HCT116 (cell line): ENCODE results near the gene COL18A1. TPM values are rescaled to one million over a fixed set of nuclear protein-coding genes. Genes with fewer than 3 reads are reported as not detected.

ENCODE experiments used
- ATAC-seq: fragments of 200-7000 bp; cut with Tn5 transposase; 2 replicates; pipeline ENCODE4 v1.9.1; 2020; ENCODE audit warnings: mild to moderate bottlenecking, moderate library complexity
- BruUV-seq: library from RNA; stranded (reverse); fragments of 400-500 nt; replicated peaks from 2 replicates; lab custom pipeline; 2021; lab: Mats Ljungman, UMichigan
- CTCF ChIA-PET: fragments of 300-600 bp; sonication (Branson Sonifier 250); formaldehyde crosslinking; loops from one replicate; lab custom pipeline; 2021; ENCODE audit warnings: antibody characterized with exemption; lab: Charles Lee
- POLR2A ChIA-PET: fragments of 300-600, 350-600 bp; sonication (Branson Sonifier 250); formaldehyde crosslinking; loops from one replicate; lab custom pipeline; 2021; ENCODE audit warnings: antibody characterized with exemption; lab: Charles Lee
- RAD21 ChIA-PET, 2 experiments: fragments of 300-600 bp; sonication (Branson Sonifier 250); formaldehyde crosslinking; loops; one replicate each; lab custom pipeline; 2023; ENCODE audit warnings: low total read pairs in 2 of 2; ENCODE audit not compliant: uncharacterized antibody in 2 of 2, unreplicated experiment in 2 of 2, low non-redundant PET in 1 of 2; lab: Charles Lee
- DNase-seq: peaks from one replicate; pipeline ENCODE4 v3.0.0-alpha.2; 2010; ENCODE audit warnings: low read depth, low spot score
- H2AFZ ChIP-seq: fragments of 200-600 bp; shearing (Covaris generic), sonication (generic); 2 replicates; pipeline ENCODE4 v1.6.1; 2017; ENCODE audit warnings: low read depth, mixed run types, mixed read lengths, antibody characterized with exemption, low read length; ENCODE audit not compliant: poor library complexity, severe bottlenecking
- H3K27ac ChIP-seq: 2 replicates; pipeline ENCODE4 v1.5.1; 2012; ENCODE audit warnings: low read depth, low read length
- H3K27me3 ChIP-seq: fragments of 200-600 bp; sonication (generic); 2 replicates; pipeline ENCODE4 v1.6.1; 2016; ENCODE audit warnings: mixed run types, low read length, mixed read lengths; ENCODE audit not compliant: insufficient read depth
- H3K36me3 ChIP-seq, 2 experiments: fragments of 200-500 bp in 1 of 2; fragments of 200-600 bp in 1 of 2; sonication (Bioruptor generic) in 1 of 2; sonication (generic) in 1 of 2; 2 replicates each; pipeline versions ENCODE4 v1.5.1 to v1.6.1; 2014 to 2016; ENCODE audit warnings: low read length in 2 of 2, inconsistent platforms in 1 of 2, mixed read lengths in 1 of 2, mixed run types in 1 of 2; ENCODE audit not compliant: insufficient read depth in 2 of 2, control insufficient read depth in 1 of 2
- H3K4me1 ChIP-seq, 2 experiments: fragments of 200-600 bp in 1 of 2; sonication (generic) in 1 of 2; 2 replicates each; pipeline versions ENCODE4 v1.5.1 to v1.6.1; 2012 to 2017; ENCODE audit warnings: low read length in 2 of 2, inconsistent platforms in 1 of 2, mild to moderate bottlenecking in 1 of 2, mixed read lengths in 1 of 2, mixed run types in 1 of 2, moderate library complexity in 1 of 2; ENCODE audit not compliant: insufficient read depth in 2 of 2, control insufficient read depth in 1 of 2
- H3K4me2 ChIP-seq: fragments of 200-600 bp; sonication (generic); 2 replicates; pipeline ENCODE4 v1.6.1; 2017; ENCODE audit warnings: mixed run types, low read length, mixed read lengths
- H3K4me3 ChIP-seq, 2 experiments: fragments of 200-600 bp in 1 of 2; sonication (generic) in 1 of 2; replicated peaks in 1 of 2; 2 replicates each; pipeline ENCODE4 v1.5.1; 2011 to 2016; ENCODE audit warnings: low read length in 2 of 2, control low read depth in 1 of 2, low read depth in 1 of 2, mild to moderate bottlenecking in 1 of 2, mixed read lengths in 1 of 2, mixed run types in 1 of 2
- H3K79me2 ChIP-seq: fragments of 200-600 bp; sonication (generic); 2 replicates; pipeline ENCODE4 v1.6.1; 2017; ENCODE audit warnings: mild to moderate bottlenecking, mixed run types, low read length, moderate library complexity, mixed read lengths; ENCODE audit not compliant: insufficient read depth
- H3K9ac ChIP-seq: fragments of 200-600 bp; sonication (generic); 2 replicates; pipeline ENCODE4 v1.6.1; 2016; ENCODE audit warnings: low read length, mixed read lengths
- H3K9me2 ChIP-seq: fragments of 200-600 bp; sonication (generic), shearing (Covaris generic); 2 replicates; pipeline ENCODE4 v1.6.1; 2017; ENCODE audit warnings: mixed run types, mild to moderate bottlenecking, moderate library complexity; ENCODE audit not compliant: insufficient read depth
- H3K9me3 ChIP-seq, 2 experiments: fragments of 200-500 bp in 1 of 2; fragments of 200-600 bp in 1 of 2; sonication (Bioruptor generic) in 1 of 2; sonication (generic) in 1 of 2; 2 replicates each; pipeline ENCODE4 v1.6.1; 2014 to 2017; ENCODE audit warnings: low read length in 2 of 2, mixed read lengths in 2 of 2, inconsistent platforms in 1 of 2, low read depth in 1 of 2, mild to moderate bottlenecking in 1 of 2, mixed run types in 1 of 2, moderate library complexity in 1 of 2; ENCODE audit not compliant: control insufficient read depth in 1 of 2, insufficient read depth in 1 of 2
- H4K20me1 ChIP-seq: fragments of 200-600 bp; sonication (generic), shearing (Covaris generic); 2 replicates; pipeline ENCODE4 v1.6.1; 2017; ENCODE audit warnings: mixed run types, mild to moderate bottlenecking, moderate library complexity; ENCODE audit not compliant: insufficient read depth
- CBX3 ChIP-seq: IDR thresholded peaks from 2 replicates; pipeline ENCODE4 v1.6.1; 2012; ENCODE audit warnings: low read depth
- CEBPB ChIP-seq: IDR thresholded peaks from 2 replicates; pipeline ENCODE4 v1.6.1; 2012; ENCODE audit warnings: low read depth
- ELF1 ChIP-seq: IDR thresholded peaks from 2 replicates; pipeline ENCODE4 v1.6.1; 2012; ENCODE audit warnings: low read depth, borderline replicate concordance
- EZH2 ChIP-seq: fragments of 200-600 bp; sonication (generic); IDR thresholded peaks from 2 replicates; pipeline ENCODE4 v1.6.1; 2017; ENCODE audit warnings: antibody characterized with exemption, mixed run types
- EZH2phosphoT487 ChIP-seq: fragments of 200-600 bp; IDR thresholded peaks from 2 replicates; pipeline ENCODE4 v1.6.1; 2018; ENCODE audit warnings: antibody characterized with exemption, borderline replicate concordance
- FOSL1 ChIP-seq: IDR thresholded peaks from 2 replicates; pipeline ENCODE4 v1.6.1; 2012; ENCODE audit warnings: low read depth
- JUND ChIP-seq: IDR thresholded peaks from 2 replicates; pipeline ENCODE4 v1.6.1; 2012
- POLR2A ChIP-seq: IDR thresholded peaks from 2 replicates; pipeline ENCODE4 v1.7.0; 2011; ENCODE audit warnings: borderline replicate concordance; ENCODE audit not compliant: insufficient read depth, insufficient read length; ENCODE audit errors: extremely low read depth
- RAD21 ChIP-seq: IDR thresholded peaks from 2 replicates; pipeline ENCODE4 v1.6.1; 2012; ENCODE audit warnings: low read depth, mild to moderate bottlenecking
- SIN3A ChIP-seq: IDR thresholded peaks from 2 replicates; pipeline ENCODE4 v1.6.1; 2012; ENCODE audit warnings: low read depth
- SP1 ChIP-seq: IDR thresholded peaks from 2 replicates; pipeline ENCODE4 v1.6.1; 2012; ENCODE audit warnings: low read depth
- TCF7L2 ChIP-seq: IDR thresholded peaks from 2 replicates; pipeline ENCODE4 v1.7.0; 2011; ENCODE audit warnings: borderline replicate concordance, inconsistent platforms; ENCODE audit not compliant: insufficient read depth, insufficient read length; ENCODE audit errors: extremely low read depth
- YY1 ChIP-seq: IDR thresholded peaks from 2 replicates; pipeline ENCODE4 v1.6.1; 2011; ENCODE audit warnings: low read length, low read depth, moderate library complexity, mild to moderate bottlenecking; ENCODE audit not compliant: insufficient replicate concordance; ENCODE audit errors: extremely low read depth
- intact Hi-C: fragments of 100-400 bp; cut with micrococcal nuclease; formaldehyde crosslinking; loops from 2 replicates; pipeline ENCODE4 v1.10.0; 2022
- total RNA-seq: library from RNA; stranded (reverse); gene quantifications from one replicate; pipeline ENCODE4 v1.2.1, GENCODE V29; 2021; ENCODE audit not compliant: unreplicated experiment
- TF ChIP-seq, protein P1 (sequence below), 3 experiments: fragments of 200-600 bp in 1 of 3; sonication (generic) in 1 of 3; IDR thresholded peaks in 2 of 3; conservative IDR thresholded peaks in 1 of 3; 2 replicates each; pipeline ENCODE4 v1.5.1; 2012 to 2017; ENCODE audit warnings: low read depth in 2 of 3, low read length in 2 of 3, antibody characterized with exemption in 1 of 3, borderline replicate concordance in 1 of 3, control low read depth in 1 of 3, mild to moderate bottlenecking in 1 of 3, mixed read lengths in 1 of 3, mixed run types in 1 of 3, moderate library complexity in 1 of 3; ENCODE audit not compliant: insufficient read depth in 1 of 3
- TF ChIP-seq, protein P2 (sequence below): IDR thresholded peaks from 2 replicates; pipeline ENCODE4 v1.6.1; 2012
- TF ChIP-seq, protein P3 (sequence below): IDR thresholded peaks from 2 replicates; pipeline ENCODE4 v1.6.1; 2012; ENCODE audit warnings: low read depth
- TF ChIP-seq, protein P4 (sequence below): IDR thresholded peaks from 2 replicates; pipeline ENCODE4 v1.6.1; 2012
- TF ChIP-seq, protein P5 (sequence below): IDR thresholded peaks from 2 replicates; pipeline ENCODE4 v1.6.1; 2011; ENCODE audit warnings: mild to moderate bottlenecking, low read length, moderate library complexity; ENCODE audit not compliant: insufficient replicate concordance; ENCODE audit errors: extremely low read depth

The COL18A1 gene
- total RNA-seq, 1 experiment from 2014 or later, result 59.5 TPM

DNA sequence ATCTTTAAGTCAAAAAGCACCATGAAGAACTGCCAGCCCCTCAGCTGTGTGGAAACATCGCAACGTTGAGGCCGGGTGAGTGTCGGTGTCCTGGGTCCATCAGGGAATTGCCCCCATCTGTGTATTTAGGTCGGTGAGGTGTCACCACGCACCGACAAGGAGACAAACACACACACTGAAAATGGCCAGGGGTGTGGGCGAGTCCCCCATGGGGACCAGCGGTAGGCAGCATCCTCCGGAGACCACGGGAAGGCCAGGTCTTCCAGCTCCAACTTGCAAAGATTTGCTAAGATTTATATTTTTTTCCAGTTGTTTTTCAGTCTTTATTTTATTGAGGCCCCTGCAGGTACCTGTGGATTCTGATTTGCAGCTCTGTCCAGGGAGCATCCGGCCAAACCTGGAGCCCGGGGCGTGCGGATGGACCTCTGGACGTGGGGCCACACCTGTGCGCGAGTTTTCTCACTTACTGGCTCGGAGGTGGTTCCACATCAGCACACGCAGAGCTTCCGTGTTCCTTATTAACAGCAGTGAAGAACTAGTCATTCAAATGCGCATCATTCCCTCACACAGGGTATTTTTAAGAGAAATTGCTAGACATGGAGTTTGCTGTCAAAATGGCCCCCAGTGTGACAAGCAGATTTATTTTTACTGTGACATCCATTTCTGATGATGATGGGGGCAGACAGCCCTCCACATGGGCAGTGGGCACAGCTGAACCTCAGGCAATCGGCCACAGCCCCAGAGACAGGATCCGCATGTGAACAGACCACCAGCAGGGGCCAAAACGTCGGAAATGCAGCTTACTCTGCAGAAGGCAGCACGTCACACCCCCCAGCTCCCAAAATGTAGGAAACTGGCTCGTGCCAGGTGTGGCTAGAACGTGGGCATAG is 154.5 kb downstream of the COL18A1 start:
- Histone ChIP-seq H3K27me3 (peaks cover 18% of the 10 kb centered on the region), H2AFZ (no peak overlapping the region), H3K4me3 (no peak overlapping the region), H3K4me1 (peaks cover 4 to 16% of the 10 kb centered on the region in 2 experiments; a peak in 2 of 4 replicates), H3K9ac (no peak overlapping the region), H3K27ac (no peak overlapping the region), H3K4me2 (no peak overlapping the region), H4K20me1 (no peaks in the 10 kb centered on the region), H3K79me2 (no peaks in the 10 kb centered on the region), H3K36me3 (no peaks in the 10 kb centered on the region), H3K9me2 (no peaks in the 10 kb centered on the region), H3K9me3 (no peaks in the 10 kb centered on the region; a peak in 1 of 4 replicates)
- DNase-seq (no peak), ATAC-seq (no peak)
- POLR2A ChIA-PET, result no interaction called here
- CTCF ChIA-PET, result no interaction called here
- no peak for TF ChIP-seq POLR2A
- TF ChIP-seq, protein P1, sequence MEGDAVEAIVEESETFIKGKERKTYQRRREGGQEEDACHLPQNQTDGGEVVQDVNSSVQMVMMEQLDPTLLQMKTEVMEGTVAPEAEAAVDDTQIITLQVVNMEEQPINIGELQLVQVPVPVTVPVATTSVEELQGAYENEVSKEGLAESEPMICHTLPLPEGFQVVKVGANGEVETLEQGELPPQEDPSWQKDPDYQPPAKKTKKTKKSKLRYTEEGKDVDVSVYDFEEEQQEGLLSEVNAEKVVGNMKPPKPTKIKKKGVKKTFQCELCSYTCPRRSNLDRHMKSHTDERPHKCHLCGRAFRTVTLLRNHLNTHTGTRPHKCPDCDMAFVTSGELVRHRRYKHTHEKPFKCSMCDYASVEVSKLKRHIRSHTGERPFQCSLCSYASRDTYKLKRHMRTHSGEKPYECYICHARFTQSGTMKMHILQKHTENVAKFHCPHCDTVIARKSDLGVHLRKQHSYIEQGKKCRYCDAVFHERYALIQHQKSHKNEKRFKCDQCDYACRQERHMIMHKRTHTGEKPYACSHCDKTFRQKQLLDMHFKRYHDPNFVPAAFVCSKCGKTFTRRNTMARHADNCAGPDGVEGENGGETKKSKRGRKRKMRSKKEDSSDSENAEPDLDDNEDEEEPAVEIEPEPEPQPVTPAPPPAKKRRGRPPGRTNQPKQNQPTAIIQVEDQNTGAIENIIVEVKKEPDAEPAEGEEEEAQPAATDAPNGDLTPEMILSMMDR (IDR thresholded peaks at IDR 0.05 in 2 of 3, conservative IDR thresholded peaks at IDR 0.05 in 1 of 3; ENCODE audit: borderline replicate concordance in 1 of 3, insufficient read depth in 1 of 3, low read depth in 2 of 3, low read length in 2 of 3), result no peak
- TF ChIP-seq, protein P2, sequence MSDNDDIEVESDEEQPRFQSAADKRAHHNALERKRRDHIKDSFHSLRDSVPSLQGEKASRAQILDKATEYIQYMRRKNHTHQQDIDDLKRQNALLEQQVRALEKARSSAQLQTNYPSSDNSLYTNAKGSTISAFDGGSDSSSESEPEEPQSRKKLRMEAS, result no peak
- no peak for TF ChIP-seq SP1
- TF ChIP-seq, protein P3, sequence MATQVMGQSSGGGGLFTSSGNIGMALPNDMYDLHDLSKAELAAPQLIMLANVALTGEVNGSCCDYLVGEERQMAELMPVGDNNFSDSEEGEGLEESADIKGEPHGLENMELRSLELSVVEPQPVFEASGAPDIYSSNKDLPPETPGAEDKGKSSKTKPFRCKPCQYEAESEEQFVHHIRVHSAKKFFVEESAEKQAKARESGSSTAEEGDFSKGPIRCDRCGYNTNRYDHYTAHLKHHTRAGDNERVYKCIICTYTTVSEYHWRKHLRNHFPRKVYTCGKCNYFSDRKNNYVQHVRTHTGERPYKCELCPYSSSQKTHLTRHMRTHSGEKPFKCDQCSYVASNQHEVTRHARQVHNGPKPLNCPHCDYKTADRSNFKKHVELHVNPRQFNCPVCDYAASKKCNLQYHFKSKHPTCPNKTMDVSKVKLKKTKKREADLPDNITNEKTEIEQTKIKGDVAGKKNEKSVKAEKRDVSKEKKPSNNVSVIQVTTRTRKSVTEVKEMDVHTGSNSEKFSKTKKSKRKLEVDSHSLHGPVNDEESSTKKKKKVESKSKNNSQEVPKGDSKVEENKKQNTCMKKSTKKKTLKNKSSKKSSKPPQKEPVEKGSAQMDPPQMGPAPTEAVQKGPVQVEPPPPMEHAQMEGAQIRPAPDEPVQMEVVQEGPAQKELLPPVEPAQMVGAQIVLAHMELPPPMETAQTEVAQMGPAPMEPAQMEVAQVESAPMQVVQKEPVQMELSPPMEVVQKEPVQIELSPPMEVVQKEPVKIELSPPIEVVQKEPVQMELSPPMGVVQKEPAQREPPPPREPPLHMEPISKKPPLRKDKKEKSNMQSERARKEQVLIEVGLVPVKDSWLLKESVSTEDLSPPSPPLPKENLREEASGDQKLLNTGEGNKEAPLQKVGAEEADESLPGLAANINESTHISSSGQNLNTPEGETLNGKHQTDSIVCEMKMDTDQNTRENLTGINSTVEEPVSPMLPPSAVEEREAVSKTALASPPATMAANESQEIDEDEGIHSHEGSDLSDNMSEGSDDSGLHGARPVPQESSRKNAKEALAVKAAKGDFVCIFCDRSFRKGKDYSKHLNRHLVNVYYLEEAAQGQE, result no peak
- TF ChIP-seq FOSL1, result no peak
- TF ChIP-seq, protein P4, sequence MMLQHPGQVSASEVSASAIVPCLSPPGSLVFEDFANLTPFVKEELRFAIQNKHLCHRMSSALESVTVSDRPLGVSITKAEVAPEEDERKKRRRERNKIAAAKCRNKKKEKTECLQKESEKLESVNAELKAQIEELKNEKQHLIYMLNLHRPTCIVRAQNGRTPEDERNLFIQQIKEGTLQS, result no peak
- TF ChIP-seq CBX3, result no peak
- no peak for TF ChIP-seq CEBPB
- TF ChIP-seq, protein P5, sequence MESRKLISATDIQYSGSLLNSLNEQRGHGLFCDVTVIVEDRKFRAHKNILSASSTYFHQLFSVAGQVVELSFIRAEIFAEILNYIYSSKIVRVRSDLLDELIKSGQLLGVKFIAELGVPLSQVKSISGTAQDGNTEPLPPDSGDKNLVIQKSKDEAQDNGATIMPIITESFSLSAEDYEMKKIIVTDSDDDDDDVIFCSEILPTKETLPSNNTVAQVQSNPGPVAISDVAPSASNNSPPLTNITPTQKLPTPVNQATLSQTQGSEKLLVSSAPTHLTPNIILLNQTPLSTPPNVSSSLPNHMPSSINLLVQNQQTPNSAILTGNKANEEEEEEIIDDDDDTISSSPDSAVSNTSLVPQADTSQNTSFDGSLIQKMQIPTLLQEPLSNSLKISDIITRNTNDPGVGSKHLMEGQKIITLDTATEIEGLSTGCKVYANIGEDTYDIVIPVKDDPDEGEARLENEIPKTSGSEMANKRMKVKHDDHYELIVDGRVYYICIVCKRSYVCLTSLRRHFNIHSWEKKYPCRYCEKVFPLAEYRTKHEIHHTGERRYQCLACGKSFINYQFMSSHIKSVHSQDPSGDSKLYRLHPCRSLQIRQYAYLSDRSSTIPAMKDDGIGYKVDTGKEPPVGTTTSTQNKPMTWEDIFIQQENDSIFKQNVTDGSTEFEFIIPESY, result no peak
- no peak for TF ChIP-seq ELF1
- no peak for TF ChIP-seq EZH2phosphoT487
- no peak for TF ChIP-seq SIN3A
- TF ChIP-seq JUND, result no peak
- no peak for TF ChIP-seq EZH2
- TF ChIP-seq YY1, result no peak
- TF ChIP-seq RAD21, result no peak
- no peak for TF ChIP-seq TCF7L2
- RAD21 ChIA-PET, result no interaction called here
- intact Hi-C loops, result loop anchor here (5.0 to 10.0 kb wide), 2 partner anchors 323 to 365 kb away; no protein-coding TSS in a partner anchor
- no TSS peak for BruUV-seq
